LHCN-M2 (cell line): ENCODE data around the gene SIDT1. TPM values are rescaled to one million over a fixed set of nuclear protein-coding genes. Genes with fewer than 3 reads are reported as not detected.

ENCODE experiments used
- DNase-seq: peaks from one replicate; pipeline ENCODE4 v3.0.0-alpha.2; 2012; ENCODE audit warnings: low read depth
- polyA plus RNA-seq: library from polyadenylated mRNA; unstranded; fragments of >200 nt; gene quantifications from one replicate; pipeline ENCODE4 v1.2.1, GENCODE V29; 2012; ENCODE audit warnings: missing spikeins
- total RNA-seq: library from RNA; depleted of rRNA; stranded (reverse); fragments of >200 nt; gene quantifications from 2 replicates; pipeline ENCODE4 v1.2.3, GENCODE V29; 2014; rRNA removed

SIDT1 gene
- total RNA-seq: not detected in 2 replicates
- polyA plus RNA-seq: not detected

DNA sequence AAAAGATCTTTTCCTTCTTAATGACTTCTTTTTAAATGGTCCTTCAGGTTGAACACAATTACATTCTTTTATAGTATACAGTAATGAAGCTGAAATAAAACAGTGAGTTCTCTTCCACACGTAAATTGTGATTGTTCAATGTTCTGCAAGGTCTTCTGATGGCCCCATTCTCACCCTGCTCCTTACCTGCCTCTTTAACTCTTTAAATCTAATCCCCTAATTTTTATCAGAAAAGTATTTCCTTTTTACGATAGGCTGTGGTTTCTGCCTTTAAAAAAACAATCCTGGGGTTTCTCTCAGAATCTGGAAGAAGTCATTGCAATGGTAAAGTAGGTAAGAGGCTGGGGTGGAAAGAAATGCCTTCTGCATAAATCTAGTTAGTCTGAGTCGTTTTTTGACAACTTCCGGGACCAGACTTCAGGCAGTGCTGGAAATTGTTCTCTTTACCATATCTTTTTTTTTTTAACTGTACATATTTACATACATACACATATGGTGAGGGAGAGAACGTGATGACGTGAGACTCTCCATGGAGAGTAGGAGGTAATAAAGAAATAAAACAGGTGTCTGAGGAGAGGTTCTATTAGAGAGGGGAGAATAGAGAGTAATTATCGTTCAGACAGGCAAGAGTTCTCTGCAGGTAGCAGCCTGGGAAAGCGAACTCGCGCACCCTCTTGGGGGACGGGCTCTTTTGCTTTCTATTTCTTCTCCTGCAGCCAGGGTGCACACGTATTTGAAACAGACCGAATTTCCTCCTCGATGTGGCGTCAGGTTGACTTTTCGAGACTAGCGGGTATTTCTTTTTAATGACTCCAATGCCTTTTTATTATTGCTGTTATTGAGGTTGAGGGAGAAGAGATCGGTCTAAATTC lies at the start of gene SIDT1:
SIDT1 (plus strand) TSS at position 730 of the 872 bp plus-strand sequence. CDS start 467 bp downstream, outside the sequence.
- DNase-seq: no peak

DNA sequence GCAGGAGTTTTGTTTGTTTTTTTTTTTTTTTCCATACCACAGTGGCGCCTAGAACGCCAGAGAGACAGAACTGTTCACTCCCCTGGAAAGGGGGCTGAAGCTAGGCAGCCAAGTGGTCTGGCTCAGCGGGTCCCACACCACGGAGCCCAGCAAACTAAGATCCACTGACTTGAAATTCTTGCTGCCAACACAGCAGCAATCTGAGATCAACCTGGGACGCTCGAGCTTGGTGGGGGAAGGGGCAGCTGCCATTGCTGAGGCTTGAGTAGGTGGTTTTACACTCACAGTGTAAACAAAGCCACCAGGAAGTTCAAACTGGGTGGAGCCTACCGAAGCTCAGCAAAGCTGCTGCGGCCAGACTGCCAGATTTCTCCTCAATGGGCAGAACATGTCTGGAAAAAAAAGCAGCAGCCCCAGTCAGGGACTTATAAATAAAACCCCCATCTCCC lies 47.2 kb upstream of the SIDT1 start:
- no peak for DNase-seq

DNA sequence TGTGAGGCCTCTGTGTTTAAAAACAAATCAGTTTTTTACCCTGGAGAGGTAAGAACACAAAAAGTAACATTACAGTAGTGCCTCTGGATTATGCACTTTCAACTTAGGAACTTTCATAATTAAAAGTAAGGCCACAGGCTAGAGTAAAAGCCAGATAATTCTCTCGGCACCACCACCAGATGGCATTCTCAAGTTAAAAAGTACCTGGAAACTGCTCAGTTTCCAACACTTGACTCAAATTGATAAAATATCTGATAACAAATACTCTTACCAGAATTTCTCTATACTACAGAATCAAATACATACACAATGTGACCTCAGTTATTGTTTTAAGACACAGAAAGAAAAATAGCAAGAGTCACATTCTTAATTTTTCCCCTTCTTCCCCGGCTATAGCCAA lies 37.3 kb upstream of the SIDT1 start:
- DNase-seq: peak; percentile 29

DNA sequence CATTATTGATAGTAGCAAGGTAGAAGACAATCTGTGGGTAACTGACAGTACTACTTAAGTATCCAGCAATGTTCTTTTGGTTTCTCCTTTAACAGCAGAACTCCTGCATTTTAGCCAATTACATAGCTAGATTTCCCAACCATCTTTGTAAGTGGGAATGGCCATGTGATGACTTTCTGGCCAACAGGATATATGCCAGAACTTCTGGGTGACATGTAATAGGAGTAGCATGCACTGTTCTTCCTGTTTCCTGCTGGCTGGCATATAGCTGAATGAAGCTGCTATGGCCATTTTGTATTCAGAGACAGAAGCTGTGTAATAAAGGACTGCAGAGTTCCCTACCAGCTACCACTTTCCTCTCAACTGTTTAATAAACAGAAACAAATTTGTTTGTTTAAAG lies 35.4 kb upstream of the SIDT1 start:
- DNase-seq: peak; percentile 33

DNA sequence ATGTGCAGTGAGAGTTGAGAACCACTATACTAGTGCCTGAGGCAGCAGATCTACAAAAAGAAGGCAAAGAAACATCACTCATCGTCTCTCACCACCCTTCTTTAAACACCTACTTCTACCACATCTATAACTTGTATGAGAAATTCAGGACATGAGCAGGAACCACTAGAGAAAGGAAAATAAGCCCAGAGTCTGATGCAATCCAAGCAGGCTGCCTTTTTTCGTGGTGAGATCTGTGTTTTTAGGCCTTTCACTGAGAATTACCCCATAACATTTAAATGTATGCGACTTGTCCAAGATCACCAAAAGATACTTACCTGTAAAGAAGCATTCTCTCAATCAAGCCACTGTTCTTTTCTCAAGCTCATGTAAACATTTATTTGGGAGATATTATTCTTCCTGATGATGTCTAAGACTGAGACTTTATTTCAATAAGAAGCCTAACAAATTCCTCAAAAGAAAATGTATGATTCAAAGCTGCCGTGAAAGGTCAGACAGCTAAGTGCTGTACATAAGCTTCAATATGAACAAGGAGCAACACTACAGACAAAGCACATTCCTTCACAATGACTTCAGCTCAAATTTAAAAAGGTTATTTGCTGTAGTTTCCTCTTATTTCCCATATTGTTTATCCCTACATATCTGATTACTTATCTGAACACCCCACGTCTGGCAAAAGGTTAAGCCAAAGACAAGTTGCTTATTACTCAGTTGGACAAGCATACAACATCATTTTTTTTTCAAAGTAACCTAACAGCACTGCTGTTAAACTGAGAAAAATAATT lies 33.9 kb upstream of the SIDT1 start:
- peak; percentile 29 for DNase-seq

DNA sequence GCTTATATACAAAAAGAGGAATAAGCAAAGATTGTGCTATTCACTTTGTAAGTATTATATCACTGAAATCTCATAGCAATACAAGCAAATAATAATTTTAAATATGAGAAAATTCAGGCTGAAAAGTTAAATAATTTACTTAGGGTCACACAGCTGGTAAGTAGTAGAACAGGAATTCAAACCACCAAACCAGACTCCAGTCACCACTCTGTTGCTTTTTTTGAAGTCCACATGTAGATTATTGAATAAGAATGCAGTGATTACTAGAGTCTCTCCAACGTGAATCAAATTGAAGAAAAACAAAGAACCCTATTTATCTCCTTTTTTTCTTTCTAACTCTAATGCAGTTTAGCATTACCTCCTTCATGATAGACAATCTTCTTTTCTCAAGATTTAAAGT lies 33.3 kb upstream of the SIDT1 start:
- no peak for DNase-seq

DNA sequence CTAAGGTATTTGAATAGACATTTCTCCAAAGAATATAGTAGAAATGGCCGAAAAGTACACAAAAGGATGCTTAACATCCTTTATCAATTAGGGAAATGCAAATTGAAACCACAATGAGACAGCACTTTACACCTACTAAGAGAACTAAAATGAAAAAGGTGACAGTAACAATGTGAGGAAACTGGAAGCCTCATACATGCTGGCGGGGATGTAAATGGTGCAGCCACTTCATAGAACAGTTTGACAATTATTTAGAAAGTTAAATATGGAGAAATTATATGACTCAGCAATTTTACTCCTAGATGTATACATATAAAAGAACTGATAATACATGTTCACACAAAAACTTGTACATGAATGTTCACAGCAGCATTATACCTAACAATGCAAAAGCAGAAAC lies 30.8 kb upstream of the SIDT1 start:
- no peak for DNase-seq

DNA sequence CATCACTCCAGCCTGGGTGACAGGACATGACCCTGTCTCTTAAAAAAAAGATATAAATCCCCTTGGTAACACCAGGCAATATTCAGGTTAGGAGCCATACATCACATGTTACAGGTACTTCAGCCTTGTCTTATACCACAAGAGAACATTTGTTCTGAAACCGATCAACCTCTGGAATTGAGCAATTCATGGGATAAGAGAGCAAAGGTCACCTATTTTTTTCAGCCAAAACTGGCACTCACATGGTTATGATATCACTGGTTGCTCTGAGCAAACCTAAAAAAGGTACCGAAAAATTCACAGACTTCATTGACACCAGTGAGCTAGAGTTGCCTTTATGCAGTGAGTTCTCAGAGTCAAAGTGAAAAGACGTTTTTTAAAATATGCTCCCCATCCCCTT lies 26.5 kb upstream of the SIDT1 start:
- no peak for DNase-seq

DNA sequence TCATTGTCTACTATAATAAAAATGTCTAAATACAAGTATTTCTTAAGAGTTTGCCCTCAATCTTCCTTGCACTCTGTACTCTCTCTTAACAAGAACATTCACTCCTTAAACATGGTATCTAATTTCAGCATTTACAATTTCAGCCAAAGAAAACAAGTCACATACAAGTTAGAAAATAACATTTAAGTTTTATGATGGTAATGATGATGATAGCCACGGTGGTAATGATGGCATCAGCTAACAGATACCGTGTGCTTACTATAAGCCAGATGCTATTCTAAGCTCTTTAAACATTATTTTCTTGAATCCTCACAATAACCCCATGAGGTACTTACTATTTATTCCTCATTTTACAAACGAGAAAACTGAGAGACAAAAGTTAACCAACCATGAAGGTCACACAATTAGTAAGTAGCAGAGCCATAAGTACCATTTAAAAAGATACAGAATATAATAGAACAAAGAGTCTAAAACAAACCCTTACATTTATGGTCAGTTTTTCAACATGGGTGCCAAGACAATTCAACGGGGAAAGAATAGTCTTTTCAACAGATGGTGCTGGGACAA lies 24.8 kb upstream of the SIDT1 start:
- no peak for DNase-seq

DNA sequence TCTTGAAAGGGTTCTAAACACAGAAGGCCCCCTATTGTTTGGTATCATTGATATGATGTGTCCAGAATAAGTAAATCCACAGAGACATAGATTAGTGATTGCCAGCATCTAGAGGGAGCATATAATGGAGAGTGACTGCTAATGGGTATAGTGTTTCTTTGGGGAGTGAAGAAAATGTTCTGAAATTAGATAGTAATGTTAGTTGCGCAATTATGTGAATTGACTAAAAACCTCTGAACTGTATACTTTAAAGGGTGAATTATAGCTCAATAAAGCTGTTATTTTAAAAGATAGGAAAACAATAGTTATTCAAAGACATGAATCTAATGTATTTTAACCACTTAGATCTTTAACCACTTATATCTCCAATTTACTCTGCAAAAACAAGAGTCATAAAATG lies 23.4 kb upstream of the SIDT1 start:
- no peak for DNase-seq

DNA sequence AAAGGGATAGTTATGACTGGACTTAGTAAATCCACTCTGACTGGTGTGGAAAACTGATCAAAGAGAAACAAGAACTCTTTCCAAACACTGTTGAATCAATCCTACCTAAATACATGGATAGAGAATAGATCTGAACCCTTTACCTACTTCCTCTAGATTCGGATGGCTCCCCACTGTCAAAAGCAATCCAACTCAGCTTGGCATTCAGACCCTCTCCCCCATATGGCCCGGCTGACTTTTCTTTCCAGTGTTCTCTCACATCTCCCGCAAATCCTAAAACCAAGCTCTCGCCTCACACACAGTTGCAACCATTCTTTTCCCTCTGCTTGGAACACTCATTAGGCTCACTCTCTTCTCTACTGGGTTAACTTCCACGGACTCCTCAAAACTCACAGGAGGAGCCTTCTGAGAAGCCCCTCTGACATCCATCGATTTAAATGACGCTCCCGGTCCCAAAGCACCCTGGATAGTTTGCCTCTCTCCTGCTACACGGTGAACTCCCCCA lies 18.0 kb upstream of the SIDT1 start:
- DNase-seq: no peak

DNA sequence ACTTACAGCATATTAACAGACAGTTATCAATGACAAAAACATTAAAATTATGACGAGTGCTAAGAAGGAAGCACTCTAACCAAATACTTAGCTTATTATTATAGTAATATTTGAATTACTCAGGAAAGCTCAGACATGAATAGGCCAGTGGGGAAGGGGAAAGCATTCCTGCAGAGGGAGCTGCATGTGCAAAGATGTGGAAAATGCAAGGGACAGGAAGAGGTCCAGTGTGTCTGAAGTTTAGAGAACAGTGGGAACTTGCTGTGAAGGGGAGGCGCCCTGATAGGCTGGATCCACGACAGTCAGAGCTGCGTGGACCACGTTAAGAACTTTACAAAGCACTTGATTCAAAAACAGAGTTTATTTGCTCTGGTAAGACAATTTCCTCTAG lies 16.2 kb upstream of the SIDT1 start:
- no peak for DNase-seq

DNA sequence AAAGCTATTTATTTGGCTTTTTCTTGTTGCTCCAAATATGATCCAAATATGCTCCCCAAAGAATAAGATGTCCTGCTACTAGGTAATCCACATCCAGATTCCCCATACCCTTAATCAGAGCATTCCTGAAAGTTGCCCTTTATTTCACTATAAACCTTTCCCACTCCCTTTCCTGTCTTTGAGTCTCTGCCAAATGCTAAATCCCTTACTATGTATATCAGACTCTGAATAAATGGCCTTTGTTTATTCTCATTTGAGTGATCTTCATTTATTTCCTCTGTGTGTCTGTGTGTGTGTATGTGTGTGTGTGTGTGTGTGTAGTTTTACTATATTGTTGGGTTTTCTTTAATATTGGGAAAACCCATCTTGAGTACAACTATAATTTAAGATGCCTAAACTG lies 10.4 kb upstream of the SIDT1 start:
- no peak for DNase-seq

DNA sequence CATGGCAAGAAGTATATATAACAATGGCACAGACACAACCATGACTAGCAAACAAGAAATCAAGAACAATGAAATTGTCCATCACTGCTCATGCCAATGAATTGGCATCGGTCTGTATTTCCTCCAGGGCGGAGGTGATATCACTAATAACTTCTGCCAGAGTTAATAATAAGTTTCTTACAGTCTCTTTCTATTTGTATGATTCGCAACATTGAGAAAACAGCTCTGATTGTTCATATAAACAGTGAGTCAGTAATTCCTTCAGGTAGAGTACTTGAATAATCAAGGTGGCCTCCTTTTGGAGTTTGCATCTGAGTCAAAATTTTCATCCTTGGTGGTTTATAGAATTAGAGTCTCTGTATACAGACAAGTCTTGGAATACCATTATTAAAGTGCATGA lies 9.1 kb upstream of the SIDT1 start:
- no peak for DNase-seq

DNA sequence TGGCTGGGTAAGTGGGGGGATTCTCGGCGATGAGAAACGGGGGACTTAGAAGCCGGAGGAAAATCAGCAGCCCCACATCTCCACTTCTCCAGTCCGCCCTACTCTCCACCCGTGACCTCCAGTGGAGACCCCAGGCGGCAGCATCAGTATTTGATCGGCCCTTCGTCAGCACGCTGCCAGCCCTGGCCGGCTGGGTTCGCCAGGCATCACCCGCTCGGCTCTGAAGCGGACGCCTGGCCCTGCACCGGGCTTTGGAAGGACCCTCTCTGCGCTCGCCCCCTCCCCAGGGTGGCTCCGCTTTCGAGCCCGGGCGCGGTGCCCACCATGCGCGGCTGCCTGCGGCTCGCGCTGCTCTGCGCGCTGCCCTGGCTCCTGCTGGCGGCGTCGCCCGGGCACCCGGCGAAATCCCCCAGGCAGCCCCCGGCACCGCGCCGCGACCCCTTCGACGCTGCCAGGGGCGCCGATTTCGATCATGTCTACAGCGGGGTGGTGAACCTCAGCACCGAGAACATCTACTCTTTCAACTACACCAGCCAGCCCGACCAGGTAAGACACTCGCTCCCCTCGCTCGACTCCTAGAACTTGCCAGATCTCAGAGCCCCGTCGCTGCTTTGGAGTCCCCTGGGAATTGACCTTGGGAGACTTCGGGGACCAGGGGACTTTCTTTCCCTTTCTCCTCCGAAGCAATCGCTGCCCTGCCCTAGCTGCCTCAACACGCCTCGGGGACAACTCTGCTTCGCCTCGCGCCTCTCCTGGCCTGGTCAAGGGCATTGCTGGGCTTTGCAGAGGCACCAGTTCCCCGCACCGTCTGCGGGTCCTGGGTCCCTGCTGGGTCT lies 561 bp downstream of the SIDT1 start:
- no peak for DNase-seq

DNA sequence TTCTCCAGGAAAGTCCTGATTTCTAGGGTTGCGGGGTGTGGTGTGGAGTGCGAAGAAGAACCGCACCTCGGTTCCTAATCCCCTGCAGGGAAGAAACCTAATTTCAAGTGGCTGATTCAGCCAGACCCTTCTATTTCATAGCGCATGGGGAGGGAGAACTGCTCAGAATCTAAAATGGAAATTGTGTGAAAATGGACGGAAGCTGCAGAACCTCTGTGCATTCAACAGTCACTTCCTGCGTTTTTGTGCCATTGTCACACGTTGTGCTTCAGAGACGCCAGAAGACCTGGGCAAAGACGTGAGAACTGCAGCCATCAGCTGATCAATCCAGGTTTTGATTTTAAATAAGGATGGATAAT lies 1.2 kb downstream of the SIDT1 start:
- no peak for DNase-seq

DNA sequence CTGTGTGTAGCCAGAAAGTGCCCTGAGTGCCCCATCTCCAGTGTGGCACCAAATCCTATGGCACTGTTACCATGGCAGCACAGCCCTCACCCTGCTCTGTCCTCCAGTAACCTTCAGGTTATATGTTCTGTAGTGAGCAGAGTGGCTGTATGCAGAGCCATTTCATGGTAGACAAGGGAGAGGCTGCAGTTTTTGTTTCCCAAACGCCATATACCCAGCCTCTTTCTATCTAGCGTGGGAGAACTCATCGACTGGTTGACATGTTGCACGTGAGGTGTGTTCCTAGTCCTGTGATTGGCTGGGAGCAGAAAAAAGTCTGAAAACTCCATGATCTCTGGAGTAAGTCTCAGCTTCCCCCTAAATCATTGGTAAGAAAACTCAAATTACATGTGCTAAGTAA lies 2.0 kb downstream of the SIDT1 start:
- DNase-seq: no peak

DNA sequence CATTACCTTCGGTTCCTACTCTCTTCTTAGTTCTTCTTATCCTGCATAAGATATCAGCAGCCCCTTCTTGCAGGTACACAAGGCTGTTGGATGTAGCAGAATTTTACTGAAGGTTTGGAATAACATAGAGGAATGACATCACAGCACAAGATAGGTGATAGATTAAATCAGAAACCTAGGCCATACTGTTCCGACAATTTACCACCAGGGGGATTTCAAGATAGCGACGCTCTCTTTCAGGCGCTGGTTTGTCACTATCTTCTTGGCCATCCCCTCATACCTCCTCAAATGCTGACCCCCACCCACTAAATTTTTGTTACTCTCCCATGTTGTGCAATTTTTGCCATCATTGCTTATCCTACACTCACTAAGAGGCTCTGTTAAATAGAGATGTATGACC lies 3.5 kb downstream of the SIDT1 start:
- DNase-seq: no peak

DNA sequence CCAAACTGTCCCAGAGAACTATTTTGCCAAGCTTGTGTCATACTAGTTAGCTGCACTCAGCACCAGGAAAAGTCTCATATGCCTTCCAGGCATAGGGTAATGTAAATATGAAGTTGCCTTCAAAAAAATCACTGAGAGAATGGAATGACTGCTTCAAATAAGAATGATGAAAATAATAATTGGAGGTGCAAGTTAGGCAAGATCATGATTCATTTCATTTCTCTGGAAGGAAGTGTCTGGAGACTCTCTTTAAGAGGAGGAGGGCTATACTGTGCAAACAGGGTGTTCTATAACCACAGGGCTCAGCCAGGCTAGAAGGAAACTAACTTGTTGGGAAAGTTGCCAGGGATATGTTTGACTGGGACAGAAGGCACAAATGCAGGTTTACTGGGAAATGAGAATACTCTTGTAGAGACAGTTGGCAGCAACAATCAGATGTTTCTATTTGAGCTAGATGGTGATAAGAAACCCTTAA lies 4.3 kb downstream of the SIDT1 start:
- DNase-seq: peak; percentile 31

DNA sequence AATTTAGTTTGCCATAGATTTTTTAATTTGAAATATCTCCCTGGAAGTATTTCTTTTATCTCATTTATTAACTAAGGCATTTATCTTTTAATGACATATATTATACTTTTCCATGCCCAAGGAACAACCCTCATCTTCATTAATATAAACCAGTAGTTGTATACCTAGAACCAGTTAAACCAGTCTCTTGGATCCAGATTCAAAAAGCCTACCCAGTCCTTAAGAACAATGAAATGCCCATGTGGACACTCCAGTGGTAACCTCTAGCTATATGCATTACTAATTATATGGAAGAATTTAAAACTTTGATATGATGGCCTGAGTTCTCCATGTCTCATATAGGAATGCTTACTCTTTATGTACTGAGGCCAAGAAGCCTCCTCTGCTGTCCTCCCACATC lies 4.8 kb downstream of the SIDT1 start:
- DNase-seq: no peak

DNA sequence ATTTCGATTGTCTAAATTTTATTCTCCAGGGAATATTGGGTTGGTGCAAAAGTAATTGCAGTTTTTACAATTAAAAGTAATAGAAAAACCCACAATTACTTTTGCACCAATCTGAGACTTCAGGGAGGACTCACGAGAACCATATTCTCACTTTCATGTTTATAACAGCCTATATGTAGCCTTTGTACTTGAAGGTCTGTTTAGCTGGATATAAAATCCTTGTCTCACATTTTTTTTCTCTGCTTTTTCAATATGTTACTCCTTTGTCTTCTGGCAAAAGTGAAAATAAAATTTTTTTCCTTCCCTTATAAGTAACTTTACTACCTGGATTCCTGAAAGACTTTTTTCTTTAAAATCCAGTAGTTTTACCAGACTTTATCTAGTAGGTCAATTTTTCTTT lies 9.2 kb downstream of the SIDT1 start:
- no peak for DNase-seq
